HepG2 (cell line): ENCODE measurements around the gene TAF1A. TPM values are rescaled to one million over a fixed set of nuclear protein-coding genes. Genes with fewer than 3 reads are reported as not detected.
A peak's percentile ranks its signal among the peaks of the same experiment; 100 is the strongest.

Source experiments
- AGO2 ChIP-seq: fragments of 200-400 bp; formaldehyde crosslinking; optimal IDR thresholded peaks from 2 replicates; pipeline ENCODE3; 2017; ENCODE audit warnings: mild to moderate bottlenecking, low read depth, low read length, moderate library complexity
- CREB1 ChIP-seq, 2 experiments: fragments of 450-650 bp in 1 of 2; IDR thresholded peaks; 2 replicates each; pipeline ENCODE4 v1.6.1; 2016 to 2017; ENCODE audit warnings: control low read depth in 1 of 2, mild to moderate bottlenecking in 1 of 2, missing compliant biosample characterization in 1 of 2, missing genetic modification characterization in 1 of 2
- GMEB2 ChIP-seq: IDR thresholded peaks from 2 replicates; pipeline ENCODE4 v1.6.1; 2016; ENCODE audit warnings: missing biosample characterization, missing genetic modification reagents, low read depth
- HOXA7 ChIP-seq: sonication (generic); formaldehyde crosslinking; IDR thresholded peaks from 2 replicates; pipeline ENCODE4 v1.8.1; 2022; ENCODE audit warnings: mild to moderate bottlenecking, missing genetic modification reagents, moderate library complexity
- IKZF5 ChIP-seq: IDR thresholded peaks from 2 replicates; pipeline ENCODE4 v1.6.1; 2018; ENCODE audit warnings: missing genetic modification reagents, mild to moderate bottlenecking, missing compliant biosample characterization
- KDM3A ChIP-seq: IDR thresholded peaks from 2 replicates; pipeline ENCODE4 v1.6.1; 2018; ENCODE audit warnings: low read depth, missing compliant biosample characterization
- KDM6A ChIP-seq: IDR thresholded peaks from 2 replicates; pipeline ENCODE4 v1.6.1; 2016; ENCODE audit warnings: low read depth
- MEIS2 ChIP-seq: sonication (generic); formaldehyde crosslinking; IDR thresholded peaks from 2 replicates; pipeline ENCODE4 v1.9.0; 2021; ENCODE audit warnings: mild to moderate bottlenecking, missing genetic modification reagents
- MTA1 ChIP-seq: sonication (generic); formaldehyde crosslinking; IDR thresholded peaks from 2 replicates; pipeline ENCODE4 v1.4.0; 2020; ENCODE audit warnings: missing genetic modification reagents, mild to moderate bottlenecking, borderline replicate concordance
- MXD4 ChIP-seq: IDR thresholded peaks from 2 replicates; pipeline ENCODE4 v1.6.1; 2016; ENCODE audit warnings: mild to moderate bottlenecking, missing biosample characterization, missing genetic modification reagents
- NFYC ChIP-seq: IDR thresholded peaks from 2 replicates; pipeline ENCODE4 v1.6.1; 2016; ENCODE audit warnings: missing genetic modification reagents, missing compliant biosample characterization
- POLR2AphosphoS5 ChIP-seq: IDR thresholded peaks from 2 replicates; pipeline ENCODE4 v1.6.1; 2012; ENCODE audit warnings: low read depth, low read length
- REXO4 ChIP-seq: sonication (generic); formaldehyde crosslinking; IDR thresholded peaks from 2 replicates; pipeline ENCODE4 v1.8.0; 2022; ENCODE audit warnings: missing genetic modification reagents, mild to moderate bottlenecking, borderline replicate concordance
- SRSF1 ChIP-seq: fragments of 200-400 bp; formaldehyde crosslinking; optimal IDR thresholded peaks from 2 replicates; pipeline ENCODE3; 2017; ENCODE audit warnings: mild to moderate bottlenecking, low read depth, low read length, moderate library complexity
- TGIF2 ChIP-seq: IDR thresholded peaks from 2 replicates; pipeline ENCODE4 v1.6.1; 2016; ENCODE audit warnings: control low read depth, missing compliant biosample characterization
- YEATS2 ChIP-seq: sonication (generic); formaldehyde crosslinking; IDR thresholded peaks from 2 replicates; pipeline ENCODE4 v1.4.0; 2020; ENCODE audit warnings: missing genetic modification reagents, borderline replicate concordance
- YEATS4 ChIP-seq: sonication (generic); formaldehyde crosslinking; IDR thresholded peaks from 2 replicates; pipeline ENCODE4 v1.4.0; 2020; ENCODE audit warnings: missing genetic modification reagents, borderline replicate concordance
- ZBTB7B ChIP-seq: sonication (generic); formaldehyde crosslinking; IDR thresholded peaks from 2 replicates; pipeline ENCODE4 v1.4.0; 2020; ENCODE audit warnings: missing genetic modification reagents
- ZFP36L1 ChIP-seq: sonication (generic); formaldehyde crosslinking; IDR thresholded peaks from 2 replicates; pipeline ENCODE4 v1.8.0; 2022; ENCODE audit warnings: mild to moderate bottlenecking, missing genetic modification reagents, moderate library complexity
- ZNF256 ChIP-seq: sonication (generic); formaldehyde crosslinking; conservative IDR thresholded peaks from 2 replicates; pipeline ENCODE4 v1.4.0; 2020; ENCODE audit warnings: missing genetic modification reagents
- ZNF260 ChIP-seq: sonication (generic); formaldehyde crosslinking; IDR thresholded peaks from 2 replicates; pipeline ENCODE4 v1.4.0; 2020; ENCODE audit warnings: missing genetic modification reagents, low read depth, mild to moderate bottlenecking, borderline replicate concordance
- ZNF670 ChIP-seq: sonication (generic); formaldehyde crosslinking; IDR thresholded peaks from 2 replicates; pipeline ENCODE4 v1.8.0; 2022; ENCODE audit warnings: mild to moderate bottlenecking, missing genetic modification reagents, borderline replicate concordance
- ZNF746 ChIP-seq: sonication (generic); formaldehyde crosslinking; IDR thresholded peaks from 2 replicates; pipeline ENCODE4 v1.8.0; 2022; ENCODE audit warnings: mild to moderate bottlenecking, missing genetic modification reagents
- ZNF770 ChIP-seq: sonication (generic); formaldehyde crosslinking; IDR thresholded peaks from 2 replicates; pipeline ENCODE4 v1.5.0; 2020; ENCODE audit warnings: mild to moderate bottlenecking, missing genetic modification reagents
- ZNF816 ChIP-seq: sonication (generic); formaldehyde crosslinking; IDR thresholded peaks from 2 replicates; pipeline ENCODE4 v1.8.0; 2022; ENCODE audit warnings: missing genetic modification reagents, mild to moderate bottlenecking, borderline replicate concordance
- polyA plus RNA-seq, 8 experiments: library from polyadenylated mRNA; depleted of rRNA in 3 of 8; stranded (reverse) in 7 of 8; unstranded in 1 of 8; fragments of >200 nt; fragmentation: Illumina TruSeq in 4 of 8; extraction: Trizol in 4 of 8; gene quantifications; 2 replicates each; pipeline versions ENCODE4 v1.2.1 to v1.2.3, GENCODE V29; 2011 to 2016; ENCODE audit warnings: low read depth in 4 of 8, missing spikeins in 1 of 8, mixed read lengths in 1 of 8; ENCODE audit not compliant: insufficient read depth in 1 of 8
- total RNA-seq, 5 experiments: library from RNA; depleted of rRNA; stranded (reverse); fragments of >200 nt; fragmentation: Illumina TruSeq; extraction: Trizol; gene quantifications; 2 replicates each; pipeline ENCODE4 v1.2.3, GENCODE V29; 2016; ENCODE audit warnings: low read depth in 1 of 5

The TAF1A gene
- total and polyA plus RNA-seq, 2 of the 13 experiments (the other 11 are each of a cell fraction or from before 2014, with no cell fraction given): 3.3 to 10.7 TPM

GRCh38 chr1:222618001-222618879, 28.5 kb upstream of the TAF1A start, which contains the start of gene MIA3 (continued):
- TF ChIP-seq MEIS2 (CRISPR knock-in tag) (peak; percentile 74; the same call in 1 of the 2 replicates), KDM6A (CRISPR knock-in tag) (no peak), SRSF1 (no peak), MTA1 (no peak), ZNF670 (CRISPR knock-in tag) (no peak), REXO4 (CRISPR knock-in tag) (no peak), ZNF256 (CRISPR knock-in tag) (no peak), YEATS2 (CRISPR knock-in tag) (no peak), ZBTB7B (CRISPR knock-in tag) (peak; percentile 30; the same call in 1 of the 2 replicates), AGO2 (peak; percentile 32), ZNF816 (CRISPR knock-in tag) (no peak), TGIF2 (CRISPR knock-in tag) (no peak), KDM3A (CRISPR knock-in tag) (no peak), MXD4 (CRISPR knock-in tag) (peak; percentile 20; the same call in 1 of the 2 replicates), YEATS4 (CRISPR knock-in tag) (peak; percentile 67; the same call in 1 of the 2 replicates), ZNF770 (CRISPR knock-in tag) (no peak), IKZF5 (CRISPR knock-in tag) (no peak), POLR2AphosphoS5 (peak; percentile 53), ZFP36L1 (no peak), HOXA7 (CRISPR knock-in tag) (no peak), GMEB2 (CRISPR knock-in tag) (no peak), NFYC (CRISPR knock-in tag) (no peak), CREB1 (IDR thresholded peaks at IDR 0.05) (no peak), CREB1 (CRISPR knock-in tag; IDR thresholded peaks at IDR 0.05) (no peak), ZNF260 (no peak), ZNF746 (CRISPR knock-in tag) (no peak)
